ENCODE data around the gene GDNF. TPM values are rescaled to one million over a fixed set of nuclear protein-coding genes. Genes with fewer than 3 reads are reported as not detected.

GDNF gene
- total and polyA plus RNA-seq, 2 donors (not counting 1 experiment from before 2014, with no cell fraction given), result not detected

DNA sequence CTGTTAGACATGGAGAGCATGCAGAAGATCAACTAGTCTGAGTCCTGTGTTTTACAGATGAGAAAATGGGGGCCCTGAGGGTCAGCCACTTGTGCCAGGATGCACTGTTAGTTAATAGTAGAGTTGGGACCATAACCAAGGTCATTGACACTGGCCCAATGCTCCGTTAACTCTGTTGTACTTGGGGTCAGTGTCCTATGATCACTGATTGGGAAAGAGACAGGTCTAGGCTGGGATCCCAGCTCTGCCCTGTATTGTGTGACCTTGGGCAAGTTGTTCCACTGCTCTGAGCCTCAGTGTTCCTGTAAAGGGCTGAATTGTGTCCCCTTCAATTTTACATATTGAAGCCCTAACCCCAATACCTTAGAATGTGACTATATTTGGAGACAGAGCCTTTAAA lies 70.0 kb downstream of the GDNF start:
- no peak overlapping the region for H3K4me3 ChIP-seq (ENCODE audit: control extremely low read depth in 1 of 5, extremely low read depth in 1 of 5, insufficient read depth in 1 of 5, low read depth in 2 of 5, low read length in 4 of 5)
- no peak overlapping the region for H3K4me2 ChIP-seq (replicated peaks; ENCODE audit: low read depth, low read length, poor library complexity, severe bottlenecking)
- DNase-seq (no peak), ATAC-seq (ENCODE audit: low read depth) (no peak)
- CTCF ChIA-PET, result no interaction called here
- intact Hi-C loops (cut with micrococcal nuclease), result no loop called here
- POLR2A ChIA-PET, result no interaction called here
- Mint-ChIP-seq H3K9me3 (ENCODE audit: insufficient read depth) (peaks cover 5% of the 10 kb centered on the region), H3K4me1 (no peaks in the 10 kb centered on the region), H3K4me3 (no peak overlapping the region), H3K27ac (no peak overlapping the region), H3K27me3 (peaks cover 2% of the 10 kb centered on the region)
- no peaks in the 10 kb centered on the region for H3K36me3 ChIP-seq (replicated peaks in 1 of 2; ENCODE audit: control extremely low read depth in 1 of 2, control insufficient read depth in 1 of 2, extremely low read depth in 1 of 2, insufficient read depth in 2 of 2, low read length in 1 of 2)
- 100% methylated on average over 1 of the region's 1 CpG for WGBS (ENCODE audit: insufficient coverage)
- H4K20me1 ChIP-seq (ENCODE audit: control insufficient read depth, insufficient read depth, low read length, poor library complexity, severe bottlenecking), result no peaks in the 10 kb centered on the region
- no peak overlapping the region for H3K27ac ChIP-seq (ENCODE audit: low read length in 2 of 2)
- TF ChIP-seq EZH2 (IDR thresholded peaks at IDR 0.05; ENCODE audit: borderline replicate concordance, insufficient read depth, low read depth, low read length, poor library complexity, severe bottlenecking), result no peak
- TF ChIP-seq, protein P1, sequence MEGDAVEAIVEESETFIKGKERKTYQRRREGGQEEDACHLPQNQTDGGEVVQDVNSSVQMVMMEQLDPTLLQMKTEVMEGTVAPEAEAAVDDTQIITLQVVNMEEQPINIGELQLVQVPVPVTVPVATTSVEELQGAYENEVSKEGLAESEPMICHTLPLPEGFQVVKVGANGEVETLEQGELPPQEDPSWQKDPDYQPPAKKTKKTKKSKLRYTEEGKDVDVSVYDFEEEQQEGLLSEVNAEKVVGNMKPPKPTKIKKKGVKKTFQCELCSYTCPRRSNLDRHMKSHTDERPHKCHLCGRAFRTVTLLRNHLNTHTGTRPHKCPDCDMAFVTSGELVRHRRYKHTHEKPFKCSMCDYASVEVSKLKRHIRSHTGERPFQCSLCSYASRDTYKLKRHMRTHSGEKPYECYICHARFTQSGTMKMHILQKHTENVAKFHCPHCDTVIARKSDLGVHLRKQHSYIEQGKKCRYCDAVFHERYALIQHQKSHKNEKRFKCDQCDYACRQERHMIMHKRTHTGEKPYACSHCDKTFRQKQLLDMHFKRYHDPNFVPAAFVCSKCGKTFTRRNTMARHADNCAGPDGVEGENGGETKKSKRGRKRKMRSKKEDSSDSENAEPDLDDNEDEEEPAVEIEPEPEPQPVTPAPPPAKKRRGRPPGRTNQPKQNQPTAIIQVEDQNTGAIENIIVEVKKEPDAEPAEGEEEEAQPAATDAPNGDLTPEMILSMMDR (IDR thresholded peaks at IDR 0.05), result no peak
- H3K27me3 ChIP-seq (replicated peaks in 1 of 4; ENCODE audit: control extremely low read depth in 1 of 4, control insufficient read depth in 3 of 4, insufficient read depth in 4 of 4, low read length in 3 of 4), result no peaks in the 10 kb centered on the region
- H2AFZ ChIP-seq (ENCODE audit: insufficient read depth, low read depth, low read length, poor library complexity, severe bottlenecking), result no peak overlapping the region
- H3K4me1 ChIP-seq (ENCODE audit: control insufficient read depth in 2 of 2, insufficient read depth in 2 of 2, low read length in 2 of 2), result no peaks in the 10 kb centered on the region
- peaks cover under 1 to 6% (median 6%) of the 10 kb centered on the region in 3 donors for H3K9me3 ChIP-seq (ENCODE audit: control extremely low read depth in 1 of 3, control insufficient read depth in 2 of 3, insufficient read depth in 1 of 3, low read length in 2 of 3)
- H3K79me2 ChIP-seq (ENCODE audit: control insufficient read depth, insufficient read depth, low read length), result no peaks in the 10 kb centered on the region
- no peak overlapping the region for H3K9ac ChIP-seq (ENCODE audit: low read length)

GRCh38 chr5:37769108-37769507 lies 70.7 kb downstream of the GDNF start:
- no peak for ATAC-seq (ENCODE audit: low read depth)
- H3K79me2 ChIP-seq (ENCODE audit: control insufficient read depth, insufficient read depth, low read length), result no peaks in the 10 kb centered on the region
- CTCF ChIA-PET, result no interaction called here
- no peak for TF ChIP-seq EZH2 (IDR thresholded peaks at IDR 0.05; ENCODE audit: borderline replicate concordance, insufficient read depth, low read depth, low read length, poor library complexity, severe bottlenecking)
- TF ChIP-seq, protein P1 (IDR thresholded peaks at IDR 0.05), result no peak
- H3K36me3 ChIP-seq (replicated peaks in 1 of 2; ENCODE audit: control extremely low read depth in 1 of 2, control insufficient read depth in 1 of 2, extremely low read depth in 1 of 2, insufficient read depth in 2 of 2, low read length in 1 of 2), result no peaks in the 10 kb centered on the region
- no peak overlapping the region for H3K9ac ChIP-seq (ENCODE audit: low read length)
- POLR2A ChIA-PET, result no interaction called here
- no peaks in the 10 kb centered on the region for H4K20me1 ChIP-seq (ENCODE audit: control insufficient read depth, insufficient read depth, low read length, poor library complexity, severe bottlenecking)
- no peak overlapping the region for H3K4me3 ChIP-seq (ENCODE audit: control extremely low read depth in 1 of 5, extremely low read depth in 1 of 5, insufficient read depth in 1 of 5, low read depth in 2 of 5, low read length in 4 of 5)
- H3K4me1 ChIP-seq (ENCODE audit: control insufficient read depth in 2 of 2, insufficient read depth in 2 of 2, low read length in 2 of 2), result no peaks in the 10 kb centered on the region
- H3K4me3 Mint-ChIP-seq, result no peak overlapping the region
- WGBS (ENCODE audit: insufficient coverage), result 95% methylated on average over 3 of the region's 4 CpGs
- no peak overlapping the region for H3K27ac ChIP-seq (ENCODE audit: low read length in 2 of 2)
- no peak overlapping the region for H3K27ac Mint-ChIP-seq
- no peak for DNase-seq
- peaks cover 5% of the 10 kb centered on the region for H3K9me3 Mint-ChIP-seq (ENCODE audit: insufficient read depth)
- H3K27me3 ChIP-seq (replicated peaks in 1 of 4; ENCODE audit: control extremely low read depth in 1 of 4, control insufficient read depth in 3 of 4, insufficient read depth in 4 of 4, low read length in 3 of 4), result no peaks in the 10 kb centered on the region
- intact Hi-C loops (cut with micrococcal nuclease), result no loop called here
- H2AFZ ChIP-seq (ENCODE audit: insufficient read depth, low read depth, low read length, poor library complexity, severe bottlenecking), result no peak overlapping the region
- no peaks in the 10 kb centered on the region for H3K9me3 ChIP-seq (ENCODE audit: control extremely low read depth in 1 of 3, control insufficient read depth in 2 of 3, insufficient read depth in 1 of 3, low read length in 2 of 3)
- H3K4me2 ChIP-seq (replicated peaks; ENCODE audit: low read depth, low read length, poor library complexity, severe bottlenecking), result no peak overlapping the region
- H3K27me3 Mint-ChIP-seq, result peaks cover 2% of the 10 kb centered on the region
- H3K4me1 Mint-ChIP-seq, result no peaks in the 10 kb centered on the region
